ENCODE measurements around the gene MBP.
"Not testable (repeated sequence)": the region's sequence is repeated elsewhere in the genome, so short reads cannot be mapped to it uniquely, and the experiment has no call there.

MBP gene

GRCh38 chr18:76979111-76979751 is 153.4 kb downstream of the MBP start:
- no peak for DNase-seq (ENCODE audit: low read depth in 2 of 3, low spot score in 1 of 3)

- DNase-seq (ENCODE audit: low read depth in 2 of 3, low spot score in 1 of 3): no peak
Measured at GRCh38 chr18:76978616-76979015, 154.0 kb downstream of the MBP start.

- DNase-seq (ENCODE audit: low read depth in 2 of 3, low spot score in 1 of 3): no peak
Measured at GRCh38 chr18:76977684-76978232, 154.8 kb downstream of the MBP start.

- no peak for DNase-seq (ENCODE audit: low read depth in 2 of 3, low spot score in 1 of 3)
Measured at GRCh38 chr18:76977108-76977621, 155.4 kb downstream of the MBP start.

GRCh38 chr18:76975577-76976110 is 156.9 kb downstream of the MBP start:
- DNase-seq (ENCODE audit: low read depth in 2 of 3, low spot score in 1 of 3): no peak

- no peak for DNase-seq (ENCODE audit: low read depth in 2 of 3, low spot score in 1 of 3)
Measured at GRCh38 chr18:76974386-76974785, 158.2 kb downstream of the MBP start.

GRCh38 chr18:76973520-76974266 is 158.9 kb downstream of the MBP start:
- no peak for DNase-seq (ENCODE audit: low read depth in 2 of 3, low spot score in 1 of 3)

- no peak for DNase-seq (ENCODE audit: low read depth in 2 of 3, low spot score in 1 of 3)
Measured at GRCh38 chr18:76972846-76973519, 159.6 kb downstream of the MBP start.

GRCh38 chr18:76972241-76972640 is 160.3 kb downstream of the MBP start:
- DNase-seq (ENCODE audit: low read depth in 2 of 3, low spot score in 1 of 3): no peak

GRCh38 chr18:76970770-76971559 is 161.6 kb downstream of the MBP start:
- no peak for DNase-seq (ENCODE audit: low read depth in 2 of 3, low spot score in 1 of 3)

- DNase-seq (ENCODE audit: low read depth in 2 of 3, low spot score in 1 of 3): no peak
Measured at GRCh38 chr18:76967721-76968472, 164.7 kb downstream of the MBP start.

- not testable (repeated sequence) for DNase-seq (ENCODE audit: low read depth in 2 of 3, low spot score in 1 of 3)
Measured at GRCh38 chr18:76967299-76967698, 165.3 kb downstream of the MBP start.

GRCh38 chr18:76965555-76966151 is 166.9 kb downstream of the MBP start:
- DNase-seq (ENCODE audit: low read depth in 2 of 3, low spot score in 1 of 3): not testable (repeated sequence)

- no peak for DNase-seq (ENCODE audit: low read depth in 2 of 3, low spot score in 1 of 3)
Measured at GRCh38 chr18:76963936-76964335, 168.6 kb downstream of the MBP start.

GRCh38 chr18:76962851-76963250 is 169.7 kb downstream of the MBP start:
- DNase-seq (ENCODE audit: low read depth in 2 of 3, low spot score in 1 of 3): no peak

GRCh38 chr18:76960528-76961035 is 172.0 kb downstream of the MBP start:
- DNase-seq (ENCODE audit: low read depth in 2 of 3, low spot score in 1 of 3): no peak

- no peak for DNase-seq (ENCODE audit: low read depth in 2 of 3, low spot score in 1 of 3)
Measured at GRCh38 chr18:76959605-76960004, 173.0 kb downstream of the MBP start.

GRCh38 chr18:76958692-76959341 is 173.8 kb downstream of the MBP start:
- DNase-seq (ENCODE audit: low read depth in 2 of 3, low spot score in 1 of 3): no peak

All from stimulated activated CD4-positive, alpha-beta T cell treated with anti-CD3 and anti-CD28 coated beads, Interleukin-12 subunit alpha, Interleukin-12 subunit beta, amount 100 ng/mL, for 48 hours (primary cell).